Measurements from ENCODE around the gene LACTBL1. TPM values are rescaled to one million over a fixed set of nuclear protein-coding genes. Genes with fewer than 3 reads are reported as not detected.

LACTBL1 gene
- total RNA-seq, 1 experiment from 2014 or later = not detected

GRCh38 chr1:22913421-22914141, 59.1 kb downstream of the LACTBL1 start:
- no peak for DNase-seq (ENCODE audit: low spot score)

- DNase-seq (ENCODE audit: low spot score) = no peak
These were observed 60.4 kb downstream of the LACTBL1 start for GRCh38 chr1:22912311-22912710.

GRCh38 chr1:22910986-22911651, 61.5 kb downstream of the LACTBL1 start:
- no peak for DNase-seq (ENCODE audit: low spot score)

- no peak for DNase-seq (ENCODE audit: low spot score)
These were observed 62.4 kb downstream of the LACTBL1 start for GRCh38 chr1:22910286-22910685.

- DNase-seq (ENCODE audit: low spot score) = no peak
These were observed 63.7 kb downstream of the LACTBL1 start for GRCh38 chr1:22908880-22909426.

GRCh38 chr1:22907528-22907927, 65.1 kb downstream of the LACTBL1 start:
- no peak for DNase-seq (ENCODE audit: low spot score)

GRCh38 chr1:22906968-22907367, 65.7 kb downstream of the LACTBL1 start:
- DNase-seq (ENCODE audit: low spot score) = no peak

GRCh38 chr1:22903113-22903512, 69.6 kb downstream of the LACTBL1 start:
- DNase-seq (ENCODE audit: low spot score) = no peak

Other genes with a start within 250 kb of the LACTBL1 start
- not detected in 2 replicates for gene TEX46, start 43.0 kb upstream of the LACTBL1 start, total RNA-seq (2014; rRNA removed; shearing (Covaris generic))
- gene KDM1A, start 46.6 kb upstream of the LACTBL1 start, total RNA-seq (2014; rRNA removed; shearing (Covaris generic)) = 113 and 130 TPM in 2 replicates
- 14.4 and 16.4 TPM in 2 replicates for gene LUZP1, start 196.0 kb upstream of the LACTBL1 start, total RNA-seq (2014; rRNA removed; shearing (Covaris generic))
- 0.83 and 1.0 TPM in 2 replicates for gene HTR1D, start 244.6 kb upstream of the LACTBL1 start, total RNA-seq (2014; rRNA removed; shearing (Covaris generic))